Epithelial cell of proximal tubule (primary cell): ENCODE results near the gene NPAS3. TPM values are rescaled to one million over a fixed set of nuclear protein-coding genes. Genes with fewer than 3 reads are reported as not detected.
A peak's percentile ranks its signal among the peaks of the same experiment; 100 is the strongest.

ENCODE experiments used
- DNase-seq: peaks from one replicate; pipeline ENCODE4 v3.0.0-alpha.2; 2011; ENCODE audit warnings: low read depth
- H3K4me3 ChIP-seq: 2 replicates; pipeline ENCODE4 v1.5.1; 2011; ENCODE audit warnings: low read depth, mild to moderate bottlenecking, low read length
- CTCF ChIP-seq: conservative IDR thresholded peaks from 2 replicates; pipeline ENCODE4 v1.5.1; 2012; ENCODE audit warnings: low read depth, mild to moderate bottlenecking, low read length
- total RNA-seq: library from RNA; depleted of rRNA; stranded (reverse); fragments of >200 nt; gene quantifications from 2 replicates; pipeline ENCODE4 v1.2.3, GENCODE V29; 2015

Gene NPAS3
- total RNA-seq, 1 donor from 2014 or later, result 0.35 TPM

DNA sequence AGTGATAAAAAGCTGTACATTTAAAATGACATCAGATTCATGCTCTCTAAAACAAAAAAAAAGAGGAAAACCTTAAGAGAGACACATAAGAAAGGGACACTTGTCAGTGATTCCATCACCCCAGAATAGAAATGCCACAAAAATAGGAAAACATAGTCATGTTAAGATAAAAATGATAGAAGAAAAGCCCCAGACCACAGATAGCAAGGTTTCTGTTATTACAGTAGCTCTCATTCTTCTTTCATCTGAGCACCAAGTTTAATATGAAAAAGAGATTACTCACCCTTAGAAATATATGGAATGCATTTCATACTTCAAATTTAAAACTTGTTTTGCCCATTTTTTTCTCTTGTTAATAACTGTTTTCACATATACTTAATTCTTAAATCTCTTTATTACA, 795.0 kb downstream of the NPAS3 start:
- H3K4me3 ChIP-seq, result no peak overlapping the region
- DNase-seq, result no peak
- no peak for TF ChIP-seq CTCF

DNA sequence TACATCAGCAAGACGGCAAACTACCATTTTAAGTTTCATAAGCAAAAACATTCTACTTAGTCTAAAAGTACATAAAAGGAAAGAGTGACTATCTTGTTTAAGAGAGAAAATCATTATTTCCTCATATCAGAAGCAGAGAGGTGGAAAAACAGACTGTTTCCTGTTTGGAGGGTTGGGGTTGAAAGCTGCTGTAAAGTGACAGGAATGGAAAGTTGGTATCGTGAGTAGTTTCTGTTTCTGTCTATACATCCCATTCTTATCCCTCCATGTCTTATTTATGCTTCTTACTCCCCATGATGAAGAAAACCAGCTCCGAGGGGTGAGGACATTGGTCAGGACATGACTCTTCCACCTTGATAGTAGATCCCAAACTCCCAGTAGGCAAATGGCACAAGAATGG, 795.7 kb downstream of the NPAS3 start:
- no peak for TF ChIP-seq CTCF
- H3K4me3 ChIP-seq, result no peak overlapping the region
- no peak for DNase-seq

- H3K4me3 ChIP-seq, result no peak overlapping the region
- no peak for TF ChIP-seq CTCF
- no peak for DNase-seq
Measured at GRCh38 chr14:33736299-33736825, 797.7 kb downstream of the NPAS3 start.

DNA sequence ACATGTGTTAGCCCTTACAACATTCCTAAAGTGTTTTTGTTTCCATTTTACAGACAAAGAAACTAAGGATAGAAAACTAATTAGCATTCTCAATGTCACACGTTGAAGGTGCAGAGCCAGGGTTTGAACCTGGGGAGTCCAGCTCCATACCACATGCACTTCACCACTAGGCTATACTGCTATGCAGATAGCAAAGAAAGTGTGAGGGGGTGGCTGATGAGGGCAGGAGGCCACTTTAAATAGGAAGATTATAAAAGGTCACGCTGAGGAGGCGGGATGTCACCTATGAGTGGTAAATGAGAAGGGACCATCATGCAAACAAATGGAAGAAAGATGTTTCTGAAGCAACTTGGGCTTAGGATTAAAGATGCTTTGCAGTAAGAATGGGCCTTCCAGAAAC, 798.3 kb downstream of the NPAS3 start:
- no peak for TF ChIP-seq CTCF
- no peak for DNase-seq
- no peak overlapping the region for H3K4me3 ChIP-seq

- no peak for TF ChIP-seq CTCF
- peak; percentile 52 for DNase-seq
- H3K4me3 ChIP-seq, result no peak overlapping the region
Measured at GRCh38 chr14:33737446-33737845, 798.8 kb downstream of the NPAS3 start.

GRCh38 chr14:33738029-33738428, 799.4 kb downstream of the NPAS3 start:
- no peak overlapping the region for H3K4me3 ChIP-seq
- DNase-seq, result no peak
- TF ChIP-seq CTCF, result no peak

- DNase-seq, result no peak
- H3K4me3 ChIP-seq, result no peak overlapping the region
- no peak for TF ChIP-seq CTCF
Measured at GRCh38 chr14:33738491-33738890, 799.8 kb downstream of the NPAS3 start.
